ENCODE data around the gene MMP2. TPM values are rescaled to one million over a fixed set of nuclear protein-coding genes. Genes with fewer than 3 reads are reported as not detected.
A peak's percentile ranks its signal among the peaks of the same experiment; 100 is the strongest.

MMP2 gene
- total and polyA plus RNA-seq, 2 of the 8 experiments (the other 6 are each of a cell fraction or from before 2014, with no cell fraction given): 33.6 to 58.2 TPM

DNA sequence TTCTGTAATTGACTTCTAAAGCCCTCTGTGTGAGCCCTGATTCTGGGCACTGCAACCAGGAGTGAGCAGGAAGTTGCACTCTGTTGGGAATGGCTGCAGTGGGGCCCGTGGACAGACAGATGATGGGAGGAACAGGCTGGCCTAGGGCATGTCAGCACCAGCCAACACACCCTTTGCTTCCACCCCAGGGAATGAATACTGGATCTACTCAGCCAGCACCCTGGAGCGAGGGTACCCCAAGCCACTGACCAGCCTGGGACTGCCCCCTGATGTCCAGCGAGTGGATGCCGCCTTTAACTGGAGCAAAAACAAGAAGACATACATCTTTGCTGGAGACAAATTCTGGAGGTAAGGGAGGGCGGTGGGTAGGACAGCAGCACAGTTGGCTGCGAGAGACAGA is 19.1 kb downstream of the MMP2 start:
- Histone ChIP-seq H3K9me3 (ENCODE audit: insufficient read depth in 2 of 2, low read depth in 1 of 2, low read length in 1 of 2) (no peaks in the 10 kb centered on the region), H3K4ac (replicated peaks; ENCODE audit: insufficient read length, low read depth, low read length) (no peak overlapping the region), H2BK12ac (ENCODE audit: low read depth, low read length) (no peak overlapping the region), H3K4me1 (replicated peaks in 1 of 4; ENCODE audit: control insufficient read depth in 3 of 4, insufficient read depth in 4 of 4, low read length in 3 of 4) (peaks cover 0 to 5% (median 2%) of the 10 kb centered on the region in 4 experiments; a peak in 1 of 7 replicates), H2BK15ac (ENCODE audit: low read length) (no peak overlapping the region), H3K14ac (ENCODE audit: insufficient read length) (no peak overlapping the region), H2BK20ac (ENCODE audit: low read length) (no peak overlapping the region), H3K56ac (replicated peaks; ENCODE audit: insufficient read length, low read depth, low read length) (no peak overlapping the region), H3K23ac (ENCODE audit: insufficient read length) (no peak overlapping the region), H2AK5ac (ENCODE audit: low read depth, low read length) (0 out of 2 replicates have a peak overlapping the region, but pooled peaks have one; percentile 33), H3K4me2 (ENCODE audit: insufficient read depth in 1 of 2, low read depth in 2 of 2, low read length in 2 of 2) (no peak overlapping the region), H4K20me1 (replicated peaks in 1 of 2; ENCODE audit: control insufficient read depth in 1 of 2, insufficient read depth in 2 of 2, low read length in 2 of 2) (peaks cover 0 to 1% of the 10 kb centered on the region in 2 experiments), H2BK5ac (ENCODE audit: low read depth, low read length) (no peak overlapping the region), H3K18ac (ENCODE audit: extremely low read depth, low read length) (no peak overlapping the region), H3K27ac (ENCODE audit: low read depth, low read length) (no peak overlapping the region), H3K36me3 (ENCODE audit: control insufficient read depth in 2 of 4, insufficient read depth in 4 of 4, low read length in 3 of 4) (no peaks in the 10 kb centered on the region), H2BK120ac (replicated peaks; ENCODE audit: low read depth, low read length) (no peak overlapping the region), H4K91ac (replicated peaks; ENCODE audit: insufficient read length, low read length) (no peak overlapping the region), H3K23me2 (ENCODE audit: low read depth, low read length) (no peaks in the 10 kb centered on the region; the same call in 1 of the 2 replicates), H3K9ac (replicated peaks in 1 of 4; ENCODE audit: extremely low read depth in 1 of 4, low read depth in 3 of 4, low read length in 3 of 4) (no peak overlapping the region), H3K27me3 (replicated peaks in 1 of 4; ENCODE audit: control insufficient read depth in 3 of 4, extremely low read depth in 1 of 4, insufficient read depth in 3 of 4, low read length in 3 of 4) (no peaks in the 10 kb centered on the region), H4K8ac (ENCODE audit: extremely low read depth, insufficient read depth, low read length) (no peak overlapping the region), H4K5ac (ENCODE audit: insufficient read length, low read depth, low read length) (no peak overlapping the region), H3K79me2 (ENCODE audit: control insufficient read depth in 1 of 2, insufficient read depth in 2 of 2, low read length in 2 of 2) (no peaks in the 10 kb centered on the region), H3K4me3 (ENCODE audit: extremely low read depth in 1 of 4, insufficient read depth in 2 of 4, low read depth in 3 of 4, low read length in 4 of 4) (no peak overlapping the region), H2AFZ (ENCODE audit: low read length) (no peak overlapping the region), H3K79me1 (ENCODE audit: low read depth, low read length) (no peaks in the 10 kb centered on the region)
- FAIRE-seq (no peak), DNase-seq (ENCODE audit: low read depth in 1 of 2, low spot score in 2 of 2) (peak in 1 of 2 experiments; percentile 35)
- ChIA-PET POLR2A (ENCODE audit: partially characterized antibody) (no interaction called here), CTCF (ENCODE audit: partially characterized antibody) (interaction anchor here (0.7 to 0.9 kb wide), 2 partner anchors 16 to 179 kb away, joined by 3 read pairs; no protein-coding TSS in a partner anchor)
- WGBS, 2 experiments (ENCODE audit: extremely low coverage in 1 of 2, insufficient coverage in 1 of 2, insufficient read length in 1 of 2, insufficient replicate concordance in 2 of 2, low coverage in 1 of 2, low lambda C conversion rate in 2 of 2, missing lambda C conversion rate in 1 of 2): 90% methylated on average over 6 of the region's 6 CpGs; no CpG with 5 or more reads in 1 of the 2 experiments
- no peak; a peak in 1 of 4 replicates for TF ChIP-seq RAD21 (IDR thresholded peaks at IDR 0.05 in 1 of 2, conservative IDR thresholded peaks at IDR 0.05 in 1 of 2; ENCODE audit: low read depth in 2 of 2, low read length in 2 of 2)
- no peak for TF ChIP-seq TBP (IDR thresholded peaks at IDR 0.05; ENCODE audit: low read depth, low read length)
- TF ChIP-seq JUND (IDR thresholded peaks at IDR 0.05; ENCODE audit: low read length): no peak
- no peak for TF ChIP-seq GABPA (IDR thresholded peaks at IDR 0.05; ENCODE audit: borderline replicate concordance, insufficient read depth, low read length)
- no peak for TF ChIP-seq TAF1 (IDR thresholded peaks at IDR 0.05; ENCODE audit: low read depth, low read length)
- TF ChIP-seq FOSL1 (IDR thresholded peaks at IDR 0.05; ENCODE audit: insufficient read depth, low read depth, low read length): no peak
- TF ChIP-seq TCF12 (IDR thresholded peaks at IDR 0.05; ENCODE audit: low read depth, low read length): no peak
- no peak for TF ChIP-seq CREB1 (IDR thresholded peaks at IDR 0.05)
- no peak for TF ChIP-seq CEBPB (IDR thresholded peaks at IDR 0.05; ENCODE audit: low read depth, low read length)
- TF ChIP-seq POU5F1 (IDR thresholded peaks at IDR 0.05; ENCODE audit: low read depth, low read length): no peak
- TF ChIP-seq PHF8 (conservative IDR thresholded peaks at IDR 0.05; ENCODE audit: low read depth, low read length): no peak
- no peak for TF ChIP-seq NRF1 (IDR thresholded peaks at IDR 0.05; ENCODE audit: low read depth, low read length)
